HG02623 (cell line): ENCODE measurements around the gene GFRA4.

Experiments used
- ATAC-seq: cut with Tn5 transposase; IDR thresholded peaks from one replicate; pipeline ENCODE4 v1.9.1; 2021; ENCODE audit warnings: moderate library complexity; ENCODE audit not compliant: unreplicated experiment

Gene GFRA4

GRCh38 chr20:3696200-3696599 is 33.0 kb upstream of the GFRA4 start:
- no peak for ATAC-seq

DNA sequence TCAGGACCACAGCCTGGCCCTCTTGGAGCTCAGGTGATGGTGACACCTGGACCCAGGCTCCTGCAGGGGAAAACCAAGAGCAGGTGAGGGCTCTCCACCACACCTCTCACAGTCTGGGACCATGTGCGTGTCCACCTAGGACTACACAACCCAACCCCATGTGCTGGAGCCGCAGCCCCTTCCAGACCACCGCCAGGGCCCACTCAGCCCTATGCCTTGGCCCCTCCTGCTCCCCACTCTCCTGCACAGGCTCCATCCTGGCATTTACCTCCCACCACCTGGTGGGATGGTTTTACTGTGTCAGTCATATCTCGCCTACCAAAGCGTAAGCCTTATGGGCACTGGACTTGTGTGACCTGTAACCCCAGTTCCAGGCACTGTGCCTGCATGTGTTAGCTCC is 31.7 kb upstream of the GFRA4 start:
- ATAC-seq, result no peak

GRCh38 chr20:3693376-3693775 is 30.2 kb upstream of the GFRA4 start:
- no peak for ATAC-seq

- ATAC-seq, result no peak
Measured at GRCh38 chr20:3692706-3693294, 29.6 kb upstream of the GFRA4 start.

GRCh38 chr20:3691897-3692296 is 28.7 kb upstream of the GFRA4 start:
- no peak for ATAC-seq

GRCh38 chr20:3691306-3691705 is 28.1 kb upstream of the GFRA4 start:
- ATAC-seq, result no peak

GRCh38 chr20:3690413-3690812 is 27.2 kb upstream of the GFRA4 start:
- ATAC-seq, result no peak

- no peak for ATAC-seq
Measured at GRCh38 chr20:3689978-3690377, 26.8 kb upstream of the GFRA4 start.

DNA sequence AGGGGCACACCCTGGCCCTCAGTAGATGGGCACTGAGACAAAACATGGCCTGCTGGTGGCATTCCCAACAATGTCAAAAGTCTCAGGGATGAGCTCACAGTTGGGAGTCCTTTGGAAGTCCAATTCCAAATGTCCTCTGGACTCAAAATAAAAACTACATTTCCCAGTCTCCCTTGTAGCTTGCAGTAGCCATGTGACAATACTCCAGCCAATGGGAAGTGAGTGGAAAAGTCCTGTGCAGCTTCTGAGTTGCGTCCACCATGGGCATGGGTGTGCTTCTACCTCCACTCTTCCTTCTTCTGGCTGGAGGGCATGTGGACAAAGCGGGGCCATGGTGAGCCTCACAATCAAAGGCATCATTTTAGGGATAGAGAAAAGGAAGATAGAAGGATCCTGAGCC is 24.5 kb upstream of the GFRA4 start:
- ATAC-seq, result no peak

- ATAC-seq, result no peak
Measured at GRCh38 chr20:3686867-3687321, 23.7 kb upstream of the GFRA4 start.

DNA sequence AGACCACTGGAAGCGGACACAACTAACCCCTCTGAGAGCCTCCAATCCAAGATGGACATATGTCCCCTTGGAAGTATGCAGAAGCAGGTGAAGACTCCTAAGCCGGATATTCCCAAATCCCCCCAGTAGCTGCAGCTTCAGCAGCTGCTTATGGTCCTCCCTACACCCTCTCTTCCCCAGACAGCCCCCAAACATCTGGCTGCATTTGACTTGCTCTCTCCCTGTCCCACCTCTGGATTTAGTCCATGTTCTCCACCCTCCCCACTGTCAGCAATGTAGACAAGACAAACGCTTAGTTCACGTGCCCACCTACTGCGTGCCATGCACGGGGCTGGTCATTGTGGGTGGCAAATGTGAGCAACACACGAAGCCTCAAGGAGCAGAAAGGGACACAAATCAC is 23.2 kb upstream of the GFRA4 start:
- no peak for ATAC-seq

DNA sequence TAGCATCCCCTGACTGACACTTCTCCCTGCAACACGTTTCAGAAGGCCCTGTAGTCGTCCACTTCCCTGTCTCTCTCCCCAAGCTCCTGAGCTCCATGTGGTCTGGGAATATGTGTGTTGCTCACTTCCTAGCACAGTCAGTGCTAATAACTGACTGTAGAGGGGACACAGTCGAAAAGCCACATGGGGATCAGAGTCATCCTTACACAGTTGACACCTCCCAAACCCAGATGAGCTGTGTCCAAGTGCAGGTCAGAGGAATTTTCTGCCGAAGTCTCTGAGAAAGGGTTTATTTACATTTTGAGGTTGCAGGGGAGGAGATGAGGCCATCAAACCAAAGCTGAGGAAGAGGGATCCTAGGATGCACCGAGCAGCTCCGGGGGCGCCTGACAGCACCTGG is 22.1 kb upstream of the GFRA4 start:
- ATAC-seq, result no peak

DNA sequence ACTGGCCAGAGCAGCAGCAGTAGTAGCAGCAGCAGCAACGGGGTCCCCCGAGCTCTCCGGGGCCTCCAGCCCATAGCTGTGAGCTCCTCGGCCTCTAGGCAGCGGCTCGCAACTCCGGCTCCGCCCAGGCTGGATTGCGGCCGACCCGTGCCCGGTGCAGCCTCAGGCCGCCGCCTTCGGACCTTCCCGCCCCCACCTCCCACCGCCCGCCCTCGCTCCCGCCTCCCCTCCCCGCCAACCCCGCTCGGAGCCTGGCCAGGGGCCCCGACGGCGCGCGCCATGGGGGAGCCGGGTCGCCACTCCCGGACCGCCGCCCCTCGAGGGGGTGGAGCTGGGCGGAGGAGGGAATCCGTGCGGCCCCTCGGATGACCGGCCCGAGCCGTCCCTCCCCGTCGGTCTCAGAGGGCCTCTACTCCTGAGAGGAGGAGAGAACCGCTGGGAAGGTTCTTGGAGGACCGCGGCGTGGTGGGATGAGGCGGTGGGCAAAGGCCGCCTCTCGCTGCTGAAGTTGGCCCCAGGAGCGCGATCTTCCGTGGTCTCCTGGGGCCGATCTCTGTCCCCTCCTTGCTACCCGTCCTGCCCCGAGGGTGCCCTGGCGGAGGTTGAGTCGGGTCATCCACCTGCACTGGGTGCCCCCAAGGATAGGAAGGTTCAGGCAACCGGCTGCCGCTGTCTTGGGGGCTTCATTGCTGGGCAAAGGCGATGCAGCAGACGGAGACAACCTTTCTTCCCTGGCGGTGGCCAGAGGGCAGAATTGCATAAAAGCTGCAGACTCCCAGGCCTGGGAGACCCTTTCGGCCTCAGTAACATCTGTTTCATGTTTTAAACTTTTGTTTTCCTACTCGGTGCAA is 19.0 kb upstream of the GFRA4 start, which contains the start of gene ADAM33:
Gene ADAM33 (minus strand): TSS at position 80 of the 851 bp plus-strand sequence. CDS start 6 bp downstream, at position 74.
- no peak for ATAC-seq

GRCh38 chr20:3681352-3681930 is 18.2 kb upstream of the GFRA4 start:
- ATAC-seq, result no peak

DNA sequence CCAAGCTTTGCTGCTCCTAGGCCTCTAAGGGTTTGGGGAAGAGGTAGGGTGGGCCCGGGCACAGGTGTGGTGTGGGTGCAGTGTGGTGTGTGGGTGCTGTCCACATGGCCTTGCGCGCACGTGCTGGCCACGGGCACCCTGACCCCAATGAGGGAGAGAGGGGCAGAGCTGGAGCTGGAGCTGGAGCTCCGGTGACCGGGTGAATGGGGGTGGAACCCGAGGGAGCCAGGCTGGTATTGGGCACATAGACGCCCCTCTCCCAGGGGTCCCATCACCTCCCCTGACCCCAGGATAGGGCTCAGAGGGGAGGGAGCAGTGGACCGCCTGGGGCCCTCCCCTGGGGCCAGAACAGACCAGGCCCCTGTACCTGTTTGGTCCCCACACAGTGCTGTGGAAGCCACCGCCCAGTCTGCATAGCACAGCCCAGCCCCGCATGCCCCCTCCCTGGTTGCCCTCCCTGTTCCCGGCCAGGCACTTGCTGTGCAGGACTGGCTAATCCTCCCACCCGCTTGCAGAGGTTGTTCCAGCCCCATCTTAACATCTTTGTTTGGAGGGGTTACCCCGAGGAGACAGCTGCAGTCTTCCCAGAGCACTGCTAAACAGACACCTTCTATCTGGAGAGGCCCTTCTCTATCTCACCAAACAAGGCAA is 17.6 kb upstream of the GFRA4 start:
- no peak for ATAC-seq

GRCh38 chr20:3679749-3680700 is 16.8 kb upstream of the GFRA4 start:
- ATAC-seq, result no peak

GRCh38 chr20:3678856-3679720 is 15.9 kb upstream of the GFRA4 start:
- no peak for ATAC-seq

DNA sequence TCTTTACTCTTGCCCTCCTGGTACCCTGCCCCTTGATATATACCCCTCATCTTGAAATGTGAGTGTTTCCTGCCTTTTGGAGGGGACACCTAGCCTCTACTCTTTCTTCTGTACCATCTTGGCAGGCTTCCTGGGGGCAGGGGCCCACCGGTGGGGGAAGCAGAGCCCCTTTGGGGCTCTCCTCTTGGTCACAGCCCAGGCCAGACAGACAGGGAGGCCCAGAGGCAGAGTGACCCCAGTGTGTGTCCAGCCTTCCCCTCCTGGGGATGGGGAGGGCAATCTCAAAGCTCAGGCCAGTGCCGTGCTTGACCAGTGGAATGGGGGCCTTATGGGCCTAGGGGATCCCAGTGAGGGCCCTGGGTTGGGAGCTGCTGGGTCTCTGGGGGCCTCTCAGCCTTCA is 15.0 kb upstream of the GFRA4 start:
- no peak for ATAC-seq

GRCh38 chr20:3677733-3678132 is 14.5 kb upstream of the GFRA4 start:
- ATAC-seq, result no peak
